Stimulated activated CD4-positive, alpha-beta T cell treated with anti-CD3 and anti-CD28 coated beads, Interleukin-15, amount 100 ng/mL, for 48 hours (primary cell): ENCODE results near the gene ARL15.

ENCODE experiments used
- DNase-seq, 2 donors: peaks; one replicate each; pipeline ENCODE4 v3.0.0-alpha.2; 2020; ENCODE audit warnings: low read depth in 2 of 2

Gene ARL15

GRCh38 chr5:54207566-54207965, 102.8 kb downstream of the ARL15 start:
- no peak for DNase-seq

- DNase-seq: no peak
Measured at GRCh38 chr5:54206580-54207229, 103.7 kb downstream of the ARL15 start.

GRCh38 chr5:54205918-54206317, 104.5 kb downstream of the ARL15 start:
- DNase-seq: no peak

GRCh38 chr5:54205453-54205852, 104.9 kb downstream of the ARL15 start:
- no peak for DNase-seq

GRCh38 chr5:54197018-54197417, 113.4 kb downstream of the ARL15 start:
- no peak for DNase-seq

GRCh38 chr5:54195701-54196100, 114.7 kb downstream of the ARL15 start:
- no peak for DNase-seq

- DNase-seq: no peak
Measured at GRCh38 chr5:54194318-54194717, 116.1 kb downstream of the ARL15 start.

- no peak for DNase-seq
Measured at GRCh38 chr5:54187694-54188093, 122.7 kb downstream of the ARL15 start.

GRCh38 chr5:54186912-54187445, 123.4 kb downstream of the ARL15 start:
- DNase-seq: no peak

- no peak for DNase-seq
Measured at GRCh38 chr5:54186108-54186507, 124.3 kb downstream of the ARL15 start.

GRCh38 chr5:54184806-54185205, 125.6 kb downstream of the ARL15 start:
- DNase-seq: no peak

- no peak for DNase-seq
Measured at GRCh38 chr5:54180630-54181031, 129.7 kb downstream of the ARL15 start.

- DNase-seq: no peak
Measured at GRCh38 chr5:54178991-54179390, 131.4 kb downstream of the ARL15 start.

- DNase-seq: no peak
Measured at GRCh38 chr5:54178207-54178606, 132.2 kb downstream of the ARL15 start.

GRCh38 chr5:54177058-54177457, 133.3 kb downstream of the ARL15 start:
- no peak for DNase-seq

- no peak for DNase-seq
Measured at GRCh38 chr5:54176066-54176830, 134.1 kb downstream of the ARL15 start.

- no peak for DNase-seq
Measured at GRCh38 chr5:54173251-54173650, 137.1 kb downstream of the ARL15 start.

- no peak for DNase-seq
Measured at GRCh38 chr5:54171645-54172384, 138.6 kb downstream of the ARL15 start.

- DNase-seq: no peak
Measured at GRCh38 chr5:54165687-54166086, 144.7 kb downstream of the ARL15 start.

GRCh38 chr5:54162184-54162583, 148.2 kb downstream of the ARL15 start:
- no peak for DNase-seq

- no peak for DNase-seq
Measured at GRCh38 chr5:54160329-54160728, 150.0 kb downstream of the ARL15 start.

- no peak for DNase-seq
Measured at GRCh38 chr5:54159893-54160195, 150.5 kb downstream of the ARL15 start.
